ENCODE data around the gene DDAH1.

- TF ChIP-seq, protein P1, sequence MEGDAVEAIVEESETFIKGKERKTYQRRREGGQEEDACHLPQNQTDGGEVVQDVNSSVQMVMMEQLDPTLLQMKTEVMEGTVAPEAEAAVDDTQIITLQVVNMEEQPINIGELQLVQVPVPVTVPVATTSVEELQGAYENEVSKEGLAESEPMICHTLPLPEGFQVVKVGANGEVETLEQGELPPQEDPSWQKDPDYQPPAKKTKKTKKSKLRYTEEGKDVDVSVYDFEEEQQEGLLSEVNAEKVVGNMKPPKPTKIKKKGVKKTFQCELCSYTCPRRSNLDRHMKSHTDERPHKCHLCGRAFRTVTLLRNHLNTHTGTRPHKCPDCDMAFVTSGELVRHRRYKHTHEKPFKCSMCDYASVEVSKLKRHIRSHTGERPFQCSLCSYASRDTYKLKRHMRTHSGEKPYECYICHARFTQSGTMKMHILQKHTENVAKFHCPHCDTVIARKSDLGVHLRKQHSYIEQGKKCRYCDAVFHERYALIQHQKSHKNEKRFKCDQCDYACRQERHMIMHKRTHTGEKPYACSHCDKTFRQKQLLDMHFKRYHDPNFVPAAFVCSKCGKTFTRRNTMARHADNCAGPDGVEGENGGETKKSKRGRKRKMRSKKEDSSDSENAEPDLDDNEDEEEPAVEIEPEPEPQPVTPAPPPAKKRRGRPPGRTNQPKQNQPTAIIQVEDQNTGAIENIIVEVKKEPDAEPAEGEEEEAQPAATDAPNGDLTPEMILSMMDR (conservative IDR thresholded peaks at IDR 0.05): no peak
- no peak for TF ChIP-seq ZFX (IDR thresholded peaks at IDR 0.05)
Observed at GRCh38 chr1:85268801-85269585, 196.0 kb downstream of the DDAH1 start.
